ENCODE measurements around the gene B3GALT6.

The B3GALT6 gene

DNA sequence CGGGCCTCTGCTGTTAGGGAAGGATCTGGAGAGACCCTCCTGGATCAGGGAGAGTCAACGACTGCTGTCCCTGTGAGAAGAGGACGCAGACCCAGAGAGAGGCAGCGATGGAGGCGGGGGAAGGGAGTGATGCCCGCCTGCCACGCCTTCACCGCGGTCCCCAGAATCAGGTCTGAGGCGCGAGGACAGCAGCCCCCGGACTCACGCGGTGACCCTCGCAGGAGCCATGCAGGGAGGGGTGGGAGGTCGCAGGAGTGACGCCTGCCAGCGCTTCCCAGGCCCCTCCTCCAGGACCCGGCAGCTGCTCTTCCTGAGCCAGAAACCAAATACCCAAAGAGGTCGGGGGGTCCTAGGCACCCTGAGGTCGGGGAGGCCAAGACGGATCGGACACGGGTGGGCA is 11.8 kb upstream of the B3GALT6 start:
- no peak overlapping the region for H3K27ac ChIP-seq
- no peak for TF ChIP-seq CTCF (IDR thresholded peaks at IDR 0.05; ENCODE audit: low read depth, low read length, missing control alignments)
- H3K36me3 ChIP-seq (replicated peaks): peaks cover 69% of the 10 kb centered on the region
- H3K4me3 ChIP-seq (ENCODE audit: low read depth, low read length): no peak overlapping the region
- in situ Hi-C loops (cut with HindIII; ENCODE audit: low pct_ligation_motif_present, low sequenced_read_pairs): no loop called here
- no peak for DNase-seq
- H3K27me3 ChIP-seq (replicated peaks): no peaks in the 10 kb centered on the region

DNA sequence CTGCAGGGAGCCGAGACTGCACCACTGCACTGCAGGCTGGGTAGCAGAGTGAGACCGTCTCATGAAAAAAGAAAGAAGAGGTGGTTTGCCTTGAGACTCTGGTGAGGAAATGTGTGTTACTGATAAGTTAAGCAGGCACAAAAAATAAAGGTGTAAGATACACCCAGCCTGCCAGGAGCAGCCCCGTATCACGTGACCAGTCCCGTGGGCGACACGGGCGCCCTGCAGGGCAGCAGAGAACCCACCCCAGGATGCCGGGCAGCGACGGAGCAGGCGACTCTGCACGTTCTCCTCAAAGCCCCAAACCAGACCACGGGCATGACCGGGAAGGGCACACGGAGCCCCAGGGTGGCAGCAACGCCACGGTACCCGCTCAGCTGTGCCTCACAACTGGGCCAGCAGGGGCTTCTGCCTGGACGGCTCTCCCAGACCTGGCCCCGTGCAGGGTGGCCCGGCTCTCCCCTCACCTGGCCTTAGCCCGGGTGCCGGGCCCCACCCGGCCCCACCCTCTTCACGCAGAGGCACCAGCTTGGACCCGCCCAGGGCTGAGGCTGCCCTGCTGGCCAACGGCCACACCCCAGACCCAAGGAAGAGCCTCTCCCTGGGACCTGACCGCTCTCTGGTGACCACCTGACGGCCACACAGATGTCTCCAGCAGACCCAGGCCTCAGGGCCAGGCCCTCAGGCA is 10.0 kb upstream of the B3GALT6 start:
- no peak overlapping the region for H3K4me3 ChIP-seq (ENCODE audit: low read depth, low read length)
- H3K36me3 ChIP-seq (replicated peaks): peaks cover 71% of the 10 kb centered on the region
- in situ Hi-C loops (cut with HindIII; ENCODE audit: low pct_ligation_motif_present, low sequenced_read_pairs): no loop called here
- no peak for TF ChIP-seq CTCF (IDR thresholded peaks at IDR 0.05; ENCODE audit: low read depth, low read length, missing control alignments)
- no peak overlapping the region for H3K27ac ChIP-seq
- no peaks in the 10 kb centered on the region for H3K27me3 ChIP-seq (replicated peaks)
- DNase-seq: no peak

GRCh38 chr1:1222575-1223225 is 9.3 kb upstream of the B3GALT6 start:
- DNase-seq: no peak
- no peak overlapping the region for H3K27ac ChIP-seq
- H3K36me3 ChIP-seq (replicated peaks): peaks cover 68% of the 10 kb centered on the region
- H3K27me3 ChIP-seq (replicated peaks): no peaks in the 10 kb centered on the region
- H3K4me3 ChIP-seq (ENCODE audit: low read depth, low read length): no peak overlapping the region
- TF ChIP-seq CTCF (IDR thresholded peaks at IDR 0.05; ENCODE audit: low read depth, low read length, missing control alignments): no peak
- in situ Hi-C loops (cut with HindIII; ENCODE audit: low pct_ligation_motif_present, low sequenced_read_pairs): no loop called here

DNA sequence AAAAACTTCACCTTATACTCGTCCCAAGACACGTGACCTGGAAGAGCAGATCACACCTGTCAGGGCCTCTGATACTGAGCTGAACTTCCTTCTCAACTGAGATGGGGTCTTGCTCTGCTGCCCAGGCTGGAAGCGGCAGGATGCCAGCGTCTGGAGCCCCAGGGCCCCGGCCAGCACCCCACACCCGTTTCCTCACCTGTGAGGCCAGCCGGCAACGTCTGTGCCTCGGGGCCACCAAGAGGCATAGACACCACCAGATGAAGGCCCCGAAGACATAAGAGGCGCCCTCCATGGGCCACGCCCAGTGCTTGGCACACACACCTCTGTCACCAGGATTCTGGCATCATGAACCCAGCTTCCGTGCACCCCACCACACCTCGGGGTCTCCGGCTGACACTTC is 8.7 kb upstream of the B3GALT6 start:
- no peak for DNase-seq
- Histone ChIP-seq H3K4me3 (ENCODE audit: low read depth, low read length) (no peak overlapping the region), H3K27me3 (replicated peaks) (no peaks in the 10 kb centered on the region), H3K27ac (no peak overlapping the region), H3K36me3 (replicated peaks) (peaks cover 67% of the 10 kb centered on the region)
- TF ChIP-seq CTCF (IDR thresholded peaks at IDR 0.05; ENCODE audit: low read depth, low read length, missing control alignments): no peak
- in situ Hi-C loops (cut with HindIII; ENCODE audit: low pct_ligation_motif_present, low sequenced_read_pairs): no loop called here

GRCh38 chr1:1223891-1224290 is 8.1 kb upstream of the B3GALT6 start:
- TF ChIP-seq CTCF (IDR thresholded peaks at IDR 0.05; ENCODE audit: low read depth, low read length, missing control alignments): no peak
- Histone ChIP-seq H3K4me3 (ENCODE audit: low read depth, low read length) (no peak overlapping the region), H3K27me3 (replicated peaks) (no peaks in the 10 kb centered on the region), H3K36me3 (replicated peaks) (peaks cover 66% of the 10 kb centered on the region), H3K27ac (no peak overlapping the region)
- no peak for DNase-seq
- in situ Hi-C loops (cut with HindIII; ENCODE audit: low pct_ligation_motif_present, low sequenced_read_pairs): no loop called here
